Panc1 (cell line): ENCODE measurements around the gene TMEM253. TPM values are rescaled to one million over a fixed set of nuclear protein-coding genes. Genes with fewer than 3 reads are reported as not detected.

Experiments used
- ATAC-seq: fragments of 200-7000 bp; cut with Tn5 transposase; 2 replicates; pipeline ENCODE4 v1.9.1; 2020; ENCODE audit warnings: mild to moderate bottlenecking, moderate library complexity
- BruUV-seq: library from RNA; stranded (reverse); fragments of 400-500 nt; replicated peaks from 2 replicates; lab custom pipeline; 2021; lab: Mats Ljungman, UMichigan
- CTCF ChIA-PET: fragments of 300-600 bp; sonication (Branson Sonifier 250); formaldehyde crosslinking; loops from one replicate; lab custom pipeline; 2022; ENCODE audit warnings: antibody characterized with exemption; lab: Charles Lee
- POLR2A ChIA-PET: fragments of 300-600 bp; sonication (Branson Sonifier 250); formaldehyde crosslinking; loops from one replicate; lab custom pipeline; 2022; ENCODE audit warnings: antibody characterized with exemption; lab: Charles Lee
- DNase-seq: peaks from one replicate; pipeline ENCODE4 v3.0.0-alpha.2; 2010; ENCODE audit warnings: low read depth, low spot score
- H3K27ac ChIP-seq: 2 replicates; pipeline ENCODE4 v1.5.1; 2011; ENCODE audit warnings: mild to moderate bottlenecking, low read length, inconsistent platforms
- H3K27me3 ChIP-seq: fragments of 200-500 bp; sonication (Bioruptor generic); 2 replicates; pipeline ENCODE4 v1.6.0; 2014; ENCODE audit warnings: low read length, inconsistent platforms; ENCODE audit not compliant: control insufficient read depth, insufficient read depth
- H3K36me3 ChIP-seq: fragments of 200-500 bp; sonication (Bioruptor generic); 2 replicates; pipeline ENCODE4 v1.5.1; 2014; ENCODE audit warnings: inconsistent platforms, mild to moderate bottlenecking, low read length, moderate library complexity; ENCODE audit not compliant: control insufficient read depth, insufficient read depth
- H3K4me1 ChIP-seq: 2 replicates; pipeline ENCODE4 v1.5.1; 2011; ENCODE audit warnings: inconsistent platforms, mild to moderate bottlenecking, low read length, moderate library complexity; ENCODE audit not compliant: control insufficient read depth, insufficient read depth
- H3K4me3 ChIP-seq, 2 experiments: 2 replicates each; pipeline ENCODE4 v1.5.1; 2011 to 2012; ENCODE audit warnings: low read depth in 2 of 2, low read length in 2 of 2, mild to moderate bottlenecking in 2 of 2, inconsistent platforms in 1 of 2, moderate library complexity in 1 of 2
- H3K9me3 ChIP-seq: fragments of 200-500 bp; sonication (Bioruptor generic); 2 replicates; pipeline ENCODE4 v1.5.1; 2014; ENCODE audit warnings: low read depth, mild to moderate bottlenecking, inconsistent platforms, low read length, moderate library complexity; ENCODE audit not compliant: control insufficient read depth, insufficient read depth
- POLR2AphosphoS5 ChIP-seq: IDR thresholded peaks from 2 replicates; pipeline ENCODE4 v1.6.1; 2012; ENCODE audit warnings: mild to moderate bottlenecking, low read depth, low read length, moderate library complexity
- SIN3A ChIP-seq: IDR thresholded peaks from 2 replicates; pipeline ENCODE4 v1.6.1; 2012; ENCODE audit warnings: low read depth, mild to moderate bottlenecking, low read length, moderate library complexity, borderline replicate concordance; ENCODE audit not compliant: insufficient read depth
- TCF7L2 ChIP-seq: IDR thresholded peaks from 2 replicates; pipeline ENCODE4 v1.6.1; 2011; ENCODE audit warnings: mild to moderate bottlenecking, low read depth, low read length, inconsistent platforms
- in situ Hi-C: cut with HindIII; loops from 2 replicates; pipeline ENCODE4 v1.10.0; 2016; ENCODE audit warnings: low sequenced_read_pairs, low pct_unique_long_range_greater_than_20kb
- intact Hi-C: fragments of 100-400 bp; cut with micrococcal nuclease; formaldehyde crosslinking; loops from one replicate; pipeline ENCODE4 v1.10.0; 2022; ENCODE audit not compliant: unreplicated experiment
- total RNA-seq: library from RNA; stranded (reverse); gene quantifications from one replicate; pipeline ENCODE4 v1.2.1, GENCODE V29; 2021; ENCODE audit not compliant: unreplicated experiment
- TF ChIP-seq, protein P1 (sequence below): fragments of 450-650 bp; IDR thresholded peaks from 2 replicates; pipeline ENCODE4 v1.5.1; 2017; ENCODE audit warnings: mild to moderate bottlenecking
- TF ChIP-seq, protein P2 (sequence below), 2 experiments: IDR thresholded peaks; 2 replicates each; pipeline ENCODE4 v1.6.1; 2011 to 2012; ENCODE audit warnings: low read depth in 2 of 2, control low read depth in 1 of 2, low read length in 1 of 2, mild to moderate bottlenecking in 1 of 2, moderate library complexity in 1 of 2; ENCODE audit not compliant: insufficient read depth in 1 of 2

TMEM253 gene
- total RNA-seq, 1 experiment from 2014 or later, result 0.33 TPM

GRCh38 chr14:21055432-21056117 lies 45.3 kb upstream of the TMEM253 start:
- TF ChIP-seq POLR2AphosphoS5, result no peak
- TF ChIP-seq, protein P1, sequence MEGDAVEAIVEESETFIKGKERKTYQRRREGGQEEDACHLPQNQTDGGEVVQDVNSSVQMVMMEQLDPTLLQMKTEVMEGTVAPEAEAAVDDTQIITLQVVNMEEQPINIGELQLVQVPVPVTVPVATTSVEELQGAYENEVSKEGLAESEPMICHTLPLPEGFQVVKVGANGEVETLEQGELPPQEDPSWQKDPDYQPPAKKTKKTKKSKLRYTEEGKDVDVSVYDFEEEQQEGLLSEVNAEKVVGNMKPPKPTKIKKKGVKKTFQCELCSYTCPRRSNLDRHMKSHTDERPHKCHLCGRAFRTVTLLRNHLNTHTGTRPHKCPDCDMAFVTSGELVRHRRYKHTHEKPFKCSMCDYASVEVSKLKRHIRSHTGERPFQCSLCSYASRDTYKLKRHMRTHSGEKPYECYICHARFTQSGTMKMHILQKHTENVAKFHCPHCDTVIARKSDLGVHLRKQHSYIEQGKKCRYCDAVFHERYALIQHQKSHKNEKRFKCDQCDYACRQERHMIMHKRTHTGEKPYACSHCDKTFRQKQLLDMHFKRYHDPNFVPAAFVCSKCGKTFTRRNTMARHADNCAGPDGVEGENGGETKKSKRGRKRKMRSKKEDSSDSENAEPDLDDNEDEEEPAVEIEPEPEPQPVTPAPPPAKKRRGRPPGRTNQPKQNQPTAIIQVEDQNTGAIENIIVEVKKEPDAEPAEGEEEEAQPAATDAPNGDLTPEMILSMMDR, result no peak
- ATAC-seq (no peak), DNase-seq (no peak)
- Histone ChIP-seq H3K27ac (no peak overlapping the region), H3K4me3 (no peak overlapping the region), H3K9me3 (no peaks in the 10 kb centered on the region), H3K36me3 (no peaks in the 10 kb centered on the region), H3K4me1 (no peaks in the 10 kb centered on the region), H3K27me3 (no peaks in the 10 kb centered on the region)
- no TSS peak for BruUV-seq
- in situ Hi-C loops (no loop called here), intact Hi-C loops (no loop called here)
- POLR2A ChIA-PET, result no interaction called here
- CTCF ChIA-PET, result no interaction called here

GRCh38 chr14:21056520-21057163 lies 44.2 kb upstream of the TMEM253 start:
- in situ Hi-C loops, result no loop called here

More at GRCh38 chr14:21056520-21057163, 44.2 kb upstream of the TMEM253 start:
- CTCF ChIA-PET, result no interaction called here
- intact Hi-C loops, result no loop called here
- Histone ChIP-seq H3K27ac (no peak overlapping the region), H3K4me3 (no peak overlapping the region), H3K4me1 (no peaks in the 10 kb centered on the region), H3K27me3 (no peaks in the 10 kb centered on the region; the same call in 1 of the 2 replicates), H3K36me3 (no peaks in the 10 kb centered on the region), H3K9me3 (no peaks in the 10 kb centered on the region)
- ATAC-seq, result no peak
- DNase-seq, result no peak
- no peak for TF ChIP-seq TCF7L2
- TF ChIP-seq SIN3A, result no peak
- TF ChIP-seq, protein P1, result no peak
- no peak for TF ChIP-seq POLR2AphosphoS5
- TF ChIP-seq, protein P2, sequence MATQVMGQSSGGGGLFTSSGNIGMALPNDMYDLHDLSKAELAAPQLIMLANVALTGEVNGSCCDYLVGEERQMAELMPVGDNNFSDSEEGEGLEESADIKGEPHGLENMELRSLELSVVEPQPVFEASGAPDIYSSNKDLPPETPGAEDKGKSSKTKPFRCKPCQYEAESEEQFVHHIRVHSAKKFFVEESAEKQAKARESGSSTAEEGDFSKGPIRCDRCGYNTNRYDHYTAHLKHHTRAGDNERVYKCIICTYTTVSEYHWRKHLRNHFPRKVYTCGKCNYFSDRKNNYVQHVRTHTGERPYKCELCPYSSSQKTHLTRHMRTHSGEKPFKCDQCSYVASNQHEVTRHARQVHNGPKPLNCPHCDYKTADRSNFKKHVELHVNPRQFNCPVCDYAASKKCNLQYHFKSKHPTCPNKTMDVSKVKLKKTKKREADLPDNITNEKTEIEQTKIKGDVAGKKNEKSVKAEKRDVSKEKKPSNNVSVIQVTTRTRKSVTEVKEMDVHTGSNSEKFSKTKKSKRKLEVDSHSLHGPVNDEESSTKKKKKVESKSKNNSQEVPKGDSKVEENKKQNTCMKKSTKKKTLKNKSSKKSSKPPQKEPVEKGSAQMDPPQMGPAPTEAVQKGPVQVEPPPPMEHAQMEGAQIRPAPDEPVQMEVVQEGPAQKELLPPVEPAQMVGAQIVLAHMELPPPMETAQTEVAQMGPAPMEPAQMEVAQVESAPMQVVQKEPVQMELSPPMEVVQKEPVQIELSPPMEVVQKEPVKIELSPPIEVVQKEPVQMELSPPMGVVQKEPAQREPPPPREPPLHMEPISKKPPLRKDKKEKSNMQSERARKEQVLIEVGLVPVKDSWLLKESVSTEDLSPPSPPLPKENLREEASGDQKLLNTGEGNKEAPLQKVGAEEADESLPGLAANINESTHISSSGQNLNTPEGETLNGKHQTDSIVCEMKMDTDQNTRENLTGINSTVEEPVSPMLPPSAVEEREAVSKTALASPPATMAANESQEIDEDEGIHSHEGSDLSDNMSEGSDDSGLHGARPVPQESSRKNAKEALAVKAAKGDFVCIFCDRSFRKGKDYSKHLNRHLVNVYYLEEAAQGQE (IDR thresholded peaks at IDR 0.05; ENCODE audit: insufficient read depth in 1 of 2, low read depth in 2 of 2, low read length in 1 of 2), result no peak
- POLR2A ChIA-PET, result no interaction called here
- BruUV-seq, result no TSS peak
